NCI-H446 treated with DMSO at 0.1 percent for 48 hours (cell line): ENCODE data around the gene MCHR2.
A peak's percentile ranks its signal among the peaks of the same experiment; 100 is the strongest.
"Not testable (repeated sequence)": the region's sequence is repeated elsewhere in the genome, so short reads cannot be mapped to it uniquely, and the experiment has no call there.

Experiments used
- DNase-seq: peaks from one replicate; lab custom pipeline; 2025; lab: John Stamatoyannopoulos, UW

The MCHR2 gene, protein sequence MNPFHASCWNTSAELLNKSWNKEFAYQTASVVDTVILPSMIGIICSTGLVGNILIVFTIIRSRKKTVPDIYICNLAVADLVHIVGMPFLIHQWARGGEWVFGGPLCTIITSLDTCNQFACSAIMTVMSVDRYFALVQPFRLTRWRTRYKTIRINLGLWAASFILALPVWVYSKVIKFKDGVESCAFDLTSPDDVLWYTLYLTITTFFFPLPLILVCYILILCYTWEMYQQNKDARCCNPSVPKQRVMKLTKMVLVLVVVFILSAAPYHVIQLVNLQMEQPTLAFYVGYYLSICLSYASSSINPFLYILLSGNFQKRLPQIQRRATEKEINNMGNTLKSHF

DNA sequence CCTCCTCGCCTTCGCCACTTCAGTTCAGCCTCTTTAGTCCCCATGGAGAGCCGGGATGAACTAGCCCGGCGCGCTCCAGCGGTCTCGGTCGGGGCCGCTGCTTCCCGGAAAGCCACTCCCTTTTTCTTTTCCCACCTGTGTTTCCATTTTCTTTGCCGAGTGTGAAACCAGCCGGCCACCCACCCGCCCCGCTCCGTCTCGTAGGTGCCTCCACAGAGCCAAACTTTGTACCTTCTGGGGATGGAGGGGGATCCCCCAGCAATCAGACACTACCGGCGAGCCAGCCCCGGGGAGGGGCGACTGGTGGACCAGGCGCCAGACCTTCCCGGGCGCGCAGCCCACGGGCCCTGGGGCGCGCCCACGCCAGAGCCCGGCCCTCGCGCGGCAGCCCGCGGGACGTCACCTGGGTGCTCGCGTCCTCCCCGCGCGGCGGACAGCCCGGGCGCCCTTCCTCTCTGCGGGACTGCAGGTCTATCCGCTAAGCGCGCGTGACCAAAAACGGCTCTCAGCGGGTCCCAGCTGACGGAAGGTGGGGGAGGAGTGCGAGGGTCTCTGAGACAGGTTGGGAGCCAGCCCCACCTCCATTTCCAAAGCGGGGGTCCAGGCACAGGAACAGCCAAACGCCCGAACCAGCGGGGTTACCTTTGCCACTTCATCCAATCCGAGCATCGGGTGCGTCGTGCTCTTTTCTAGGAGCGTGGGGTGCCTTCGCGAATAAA lies at the start of gene MCHR2:
TSS of gene MCHR2 (minus strand) at position 691 of the 719 bp plus-strand sequence. CDS start 38,076 bp downstream, outside the sequence.
- no peak for DNase-seq

DNA sequence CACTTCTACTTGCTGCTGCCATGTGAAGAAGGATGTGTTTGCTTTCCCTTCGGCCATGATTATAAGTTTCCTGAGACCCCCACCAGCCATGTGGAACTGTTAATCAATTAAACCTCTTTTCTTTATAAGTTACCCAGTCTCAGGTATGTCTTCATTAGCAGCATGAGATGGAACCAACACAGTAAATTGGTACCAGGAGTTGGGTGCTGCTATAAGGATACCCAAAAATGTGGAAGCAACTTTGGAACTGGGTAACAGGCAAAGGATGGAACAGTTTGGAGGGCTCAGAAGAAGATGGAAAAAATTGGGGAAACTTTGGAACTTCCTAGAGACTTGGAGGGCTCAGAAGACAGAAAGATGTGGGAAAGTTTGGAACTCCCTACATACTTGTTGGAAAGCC lies 44.5 kb upstream of the MCHR2 start:
- DNase-seq, result not testable (repeated sequence)

DNA sequence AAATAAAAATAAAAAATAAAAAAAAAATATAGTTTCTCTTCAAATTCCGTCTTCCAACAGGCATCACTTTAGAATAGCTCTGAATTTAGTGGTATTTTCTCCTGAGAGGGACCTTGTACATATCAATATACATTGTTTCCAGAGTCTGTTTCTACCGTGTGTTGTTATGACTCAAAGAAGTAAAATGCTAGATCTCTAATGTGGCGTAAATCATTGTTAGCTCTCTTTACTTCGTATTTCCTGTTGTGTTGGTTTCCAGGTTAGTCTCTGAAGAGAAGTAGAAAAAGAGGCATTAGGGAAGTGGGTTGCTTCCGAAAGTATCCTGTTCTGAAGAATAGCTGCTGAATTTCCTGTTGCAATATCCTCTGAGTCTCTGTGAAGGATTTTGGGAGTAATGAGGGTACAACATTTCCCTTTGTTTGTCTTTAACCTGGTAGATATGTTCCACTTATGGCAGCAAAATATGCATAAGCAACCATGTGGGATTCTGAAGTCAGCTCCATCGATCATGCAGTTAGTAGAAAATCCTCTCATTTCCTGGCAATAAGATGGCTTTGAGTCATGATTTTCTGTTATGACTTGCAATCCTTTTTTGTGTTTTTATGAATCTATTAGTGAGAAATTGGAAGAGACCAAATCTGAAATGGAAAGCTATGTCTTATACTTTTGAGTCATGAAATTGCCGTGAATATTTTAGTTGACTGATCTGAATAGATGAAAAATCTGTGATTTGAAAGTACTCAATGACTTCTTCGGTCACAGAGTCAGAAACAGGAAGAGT lies 42.0 kb upstream of the MCHR2 start:
- no peak for DNase-seq

DNA sequence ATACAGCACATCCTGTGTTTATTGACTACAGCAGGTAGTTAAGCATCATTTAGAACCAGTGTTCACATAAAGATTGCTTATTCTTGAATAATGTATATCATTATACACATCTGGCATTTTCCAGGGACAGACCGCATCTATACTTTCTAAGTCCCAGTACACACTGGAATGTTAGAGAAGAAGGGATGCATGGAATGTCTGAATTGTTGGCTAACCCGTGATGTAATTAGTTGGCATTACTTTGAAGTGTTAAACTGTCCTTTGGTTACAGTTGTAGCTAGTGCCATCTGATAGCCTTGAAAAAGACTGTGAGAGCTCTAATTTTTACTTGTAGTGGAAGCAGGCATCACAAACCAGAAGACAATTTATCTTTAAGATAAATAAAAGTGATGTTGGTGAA lies 29.8 kb upstream of the MCHR2 start:
- no peak for DNase-seq

DNA sequence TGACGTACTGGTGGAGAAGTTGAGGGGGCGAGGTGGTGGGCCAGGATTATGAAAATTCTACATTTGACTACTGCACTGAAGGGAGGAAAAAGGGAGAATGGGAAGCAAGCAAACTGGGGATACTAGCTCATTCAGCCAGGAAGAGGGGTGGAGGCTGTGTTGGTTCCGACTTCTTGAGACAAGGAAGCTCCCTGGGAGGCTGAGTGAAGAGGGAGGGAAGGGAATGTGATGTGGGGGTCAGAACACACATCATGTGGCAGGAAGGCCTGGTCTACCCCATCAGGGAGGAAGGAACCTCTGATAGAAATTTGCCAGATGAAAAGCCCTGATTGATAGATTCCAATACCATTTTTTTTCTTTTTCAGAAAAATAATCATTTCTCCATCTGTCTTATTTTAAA lies 28.8 kb upstream of the MCHR2 start:
- no peak for DNase-seq

DNA sequence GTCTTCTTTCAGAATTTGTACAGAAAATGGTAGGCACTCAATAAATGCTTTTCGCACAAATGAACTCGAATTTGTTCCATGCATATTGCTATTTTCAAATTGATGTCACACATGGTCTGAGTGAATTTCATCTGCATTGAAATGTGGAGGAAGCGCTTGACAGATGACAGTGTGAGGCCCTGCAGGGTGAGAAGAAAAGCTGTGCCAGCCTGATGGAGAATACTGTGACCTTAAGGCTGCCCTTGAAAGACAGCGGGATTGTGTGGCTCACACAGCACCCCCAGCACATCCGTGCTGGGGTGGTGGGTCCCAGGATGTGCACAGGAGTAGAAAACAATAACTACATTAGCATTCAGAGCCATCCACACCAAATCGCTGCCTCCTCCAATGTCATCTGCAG lies 14.8 kb upstream of the MCHR2 start:
- no peak for DNase-seq

DNA sequence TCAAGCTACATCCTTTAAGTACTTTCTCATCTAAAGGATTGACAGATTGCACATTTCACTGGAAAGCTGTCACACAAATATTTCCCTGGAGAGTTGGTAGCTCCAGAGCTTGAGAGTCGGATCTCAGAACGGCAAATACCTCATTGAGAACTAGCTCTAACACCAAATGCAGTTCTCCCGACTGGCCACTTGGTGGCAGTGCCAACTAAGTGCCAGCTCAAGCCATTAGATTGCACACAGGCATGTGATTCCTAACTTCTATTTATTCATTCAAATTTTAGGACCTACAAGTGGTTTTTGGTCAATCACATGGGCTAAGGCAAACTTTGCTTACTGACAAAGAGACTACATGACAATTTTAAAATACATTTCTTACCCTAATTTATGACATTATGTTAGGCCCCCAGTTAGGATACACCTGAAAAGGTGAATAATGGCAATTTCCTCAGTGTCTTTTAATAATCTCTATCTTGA lies 7.9 kb upstream of the MCHR2 start:
- DNase-seq, result peak; percentile 28

DNA sequence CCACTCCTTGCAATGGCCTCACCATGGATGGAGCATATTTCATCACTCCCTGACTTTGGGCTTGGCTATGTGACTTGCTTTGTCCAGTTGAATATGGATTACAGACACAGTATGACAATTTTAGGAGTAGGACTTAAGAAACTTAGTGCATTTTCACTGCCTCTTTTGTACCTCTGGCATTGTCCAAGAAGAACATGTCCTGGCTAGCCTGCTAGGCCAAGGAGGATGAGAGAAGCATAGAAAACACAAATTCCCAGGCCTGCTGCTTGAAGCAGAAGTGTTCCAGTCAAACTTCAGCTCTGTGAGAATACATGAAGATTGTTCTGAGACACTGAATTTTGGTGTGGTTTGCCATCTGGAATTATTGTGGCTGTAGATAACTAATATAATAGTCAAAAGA lies 3.1 kb upstream of the MCHR2 start:
- no peak for DNase-seq

DNA sequence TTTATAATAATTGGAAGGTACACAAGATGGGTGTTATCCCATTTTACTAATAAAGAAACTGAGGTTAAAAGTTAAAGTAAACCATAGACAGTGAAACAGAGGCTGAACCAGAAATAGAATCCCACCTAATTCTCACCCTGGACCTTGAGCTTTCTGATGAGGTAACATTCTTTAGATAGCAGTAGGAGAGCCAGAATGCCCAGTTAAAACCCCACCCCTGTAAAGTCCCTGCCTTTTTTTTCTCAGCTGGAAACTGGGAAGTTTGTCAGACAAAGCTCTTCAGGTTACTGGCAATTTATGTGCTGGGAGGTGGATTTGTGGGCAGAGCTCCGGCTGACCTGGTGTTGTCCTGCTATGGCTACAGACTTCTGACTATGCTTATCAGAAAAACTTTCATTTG lies 1.9 kb upstream of the MCHR2 start:
- DNase-seq, result no peak

DNA sequence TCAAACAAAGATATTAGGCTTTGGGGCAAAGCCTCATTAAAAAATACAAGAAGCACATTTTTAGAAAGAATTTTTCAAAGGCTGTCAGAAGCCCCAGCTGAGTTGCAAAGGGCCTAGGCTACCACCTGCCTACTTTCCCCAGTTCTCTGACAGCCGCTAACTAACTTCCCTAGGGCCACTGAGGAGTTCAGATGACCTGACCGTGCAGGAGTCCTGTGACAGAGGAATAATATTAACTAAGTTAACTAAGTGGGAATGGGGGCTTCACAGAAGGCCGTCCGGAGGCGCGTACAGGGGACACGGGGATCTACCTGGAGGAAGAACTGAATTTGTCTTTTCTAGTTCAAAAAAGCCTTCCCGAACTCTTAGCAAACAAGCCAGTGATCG lies 884 bp downstream of the MCHR2 start:
- no peak for DNase-seq

DNA sequence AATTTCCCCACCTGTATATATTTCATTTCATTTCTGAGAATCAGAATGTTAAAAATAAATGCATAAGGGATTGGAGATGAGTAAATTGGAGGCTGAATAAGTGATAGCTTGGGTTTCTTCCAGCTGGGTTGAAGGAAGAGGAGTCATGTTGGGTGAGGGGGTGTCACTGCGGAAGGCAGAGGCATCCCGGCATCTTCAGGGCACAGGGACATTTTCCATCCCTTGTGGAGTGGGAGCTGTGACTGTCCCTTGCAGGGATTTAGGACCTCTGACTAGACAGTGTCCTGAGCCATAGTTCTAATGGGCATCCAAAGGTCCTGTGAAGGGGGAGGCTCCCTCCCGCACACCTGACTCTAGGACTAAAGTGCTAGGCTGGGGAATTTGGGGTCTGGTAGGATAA lies 2.1 kb downstream of the MCHR2 start:
- DNase-seq, result no peak

DNA sequence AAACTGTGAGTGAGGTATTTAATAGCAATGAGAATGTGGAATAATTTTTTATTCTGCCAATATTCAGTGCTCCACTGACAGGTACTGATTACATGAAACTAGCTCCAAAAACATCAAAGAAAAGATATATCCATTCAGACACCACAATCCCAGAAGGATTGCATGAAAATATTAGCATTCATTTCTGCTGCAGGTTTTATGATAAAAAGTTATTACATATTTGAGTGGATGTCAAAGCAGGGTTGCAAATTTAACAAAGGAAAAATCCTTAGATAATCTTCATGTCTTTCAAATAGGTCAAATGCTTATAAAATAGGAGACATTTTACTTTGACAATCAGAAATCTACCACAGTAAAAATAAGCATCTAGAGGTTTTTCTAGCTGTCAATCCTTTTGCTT lies 13.3 kb downstream of the MCHR2 start:
- no peak for DNase-seq

DNA sequence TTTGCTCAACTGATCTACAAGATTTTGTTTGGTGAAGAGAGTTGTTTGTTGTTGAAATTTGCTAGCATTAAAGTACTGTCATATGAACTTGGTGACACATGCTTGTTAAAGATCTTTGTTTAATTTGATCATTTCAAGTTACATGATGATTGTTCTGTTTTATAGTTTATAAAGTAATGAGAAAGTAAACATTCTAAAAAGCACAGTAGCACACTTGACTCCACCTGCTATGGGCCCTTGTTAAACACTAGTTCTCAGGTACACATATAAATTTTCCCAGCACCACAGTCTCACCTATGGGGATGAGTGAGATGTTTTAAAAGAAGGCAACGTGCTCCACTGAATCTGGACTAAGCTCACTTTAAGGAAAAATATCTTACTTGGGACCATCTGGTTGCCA lies 14.1 kb downstream of the MCHR2 start:
- no peak for DNase-seq

DNA sequence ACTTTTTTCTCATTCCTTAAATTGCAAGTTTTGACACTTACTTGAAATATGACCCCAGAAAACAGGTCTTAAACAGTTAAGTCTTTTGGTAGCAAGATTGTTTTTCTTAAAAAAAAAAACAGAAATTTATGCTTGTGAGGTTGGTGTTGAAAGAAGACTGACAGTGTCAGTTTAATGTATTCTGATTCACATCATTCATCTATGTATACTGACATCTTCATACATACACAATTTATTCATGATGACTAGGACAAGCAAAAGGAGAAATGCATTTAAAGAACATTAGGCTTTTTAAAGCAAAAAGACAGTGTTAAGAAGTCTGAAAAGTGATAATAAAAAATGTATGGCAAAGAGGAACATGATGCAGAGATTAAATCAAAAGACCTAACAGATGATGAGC lies 27.0 kb downstream of the MCHR2 start:
- no peak for DNase-seq

DNA sequence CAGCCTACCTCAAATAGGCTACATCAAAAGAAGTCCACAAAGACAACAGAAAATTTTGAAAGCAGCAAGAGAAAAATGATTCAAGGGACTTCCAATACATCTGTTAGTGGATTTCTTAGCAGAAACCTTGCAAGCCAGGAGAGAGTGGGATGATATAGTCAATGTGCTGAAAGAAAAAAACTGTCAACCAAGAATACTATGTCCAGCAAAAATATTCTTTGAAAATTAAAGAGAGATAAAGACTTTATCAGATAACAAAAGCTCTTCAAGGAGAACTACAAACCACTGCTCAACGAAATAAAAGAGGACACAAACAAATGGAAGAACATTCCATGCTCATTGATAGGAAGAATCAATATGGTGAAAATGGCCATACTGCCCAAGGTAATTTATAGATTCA lies 34.0 kb downstream of the MCHR2 start:
- no peak for DNase-seq

DNA sequence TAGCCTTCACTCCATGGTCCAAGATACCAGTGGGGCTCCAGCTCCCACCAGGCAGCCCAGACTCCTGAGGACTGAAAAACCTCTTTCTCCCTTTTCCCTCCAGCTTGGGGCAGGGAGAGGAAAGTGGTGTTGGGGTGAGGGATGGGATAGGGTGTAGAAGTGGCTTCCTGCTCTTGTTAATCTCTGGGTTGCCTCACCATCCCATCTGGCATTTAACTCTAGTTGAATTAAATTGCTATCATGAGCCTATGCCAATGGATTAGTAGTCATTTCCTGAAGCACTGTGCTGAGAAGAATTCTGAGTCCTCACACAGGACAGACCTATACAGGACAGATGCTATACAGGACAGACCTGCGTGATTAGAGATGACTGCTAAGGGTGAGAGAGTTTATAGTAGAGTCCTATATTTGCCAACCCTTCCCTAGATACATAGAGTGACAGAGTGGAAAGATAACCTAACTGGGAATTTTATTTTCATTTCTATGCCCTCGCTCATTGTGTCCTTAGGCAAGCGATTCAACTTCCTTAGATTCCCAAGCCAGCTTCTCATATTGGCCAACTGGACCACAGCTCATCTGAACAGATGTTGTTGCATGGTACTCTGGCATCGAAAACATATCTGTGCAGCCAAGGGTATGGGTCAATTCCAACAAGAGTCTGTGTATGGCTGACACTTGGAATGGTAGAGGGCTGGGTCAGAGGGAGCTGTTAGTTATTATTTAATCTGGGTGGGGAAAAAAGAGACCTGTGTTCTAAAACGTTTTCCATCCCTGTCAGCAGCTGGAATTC lies 42.8 kb downstream of the MCHR2 start:
- DNase-seq, result peak; percentile 61

DNA sequence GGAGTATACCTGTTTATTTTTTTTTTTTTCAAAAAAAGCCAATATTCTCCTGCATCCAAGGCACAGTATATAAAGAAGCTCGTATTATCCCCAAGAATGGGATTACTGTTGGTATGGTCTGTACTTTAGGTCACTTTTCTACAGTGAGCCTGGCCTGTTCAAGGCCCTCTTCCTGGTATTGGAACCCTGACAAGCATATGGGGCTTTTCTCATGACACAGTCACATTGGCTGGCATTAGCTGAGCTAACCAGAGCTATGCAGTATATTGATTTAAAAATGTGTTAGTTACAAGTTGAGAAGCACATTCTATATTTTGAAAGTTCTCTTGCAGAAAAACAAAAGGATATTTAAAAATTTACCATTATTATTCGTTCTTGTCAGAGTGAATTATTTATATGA lies 48.0 kb downstream of the MCHR2 start:
- DNase-seq, result no peak

DNA sequence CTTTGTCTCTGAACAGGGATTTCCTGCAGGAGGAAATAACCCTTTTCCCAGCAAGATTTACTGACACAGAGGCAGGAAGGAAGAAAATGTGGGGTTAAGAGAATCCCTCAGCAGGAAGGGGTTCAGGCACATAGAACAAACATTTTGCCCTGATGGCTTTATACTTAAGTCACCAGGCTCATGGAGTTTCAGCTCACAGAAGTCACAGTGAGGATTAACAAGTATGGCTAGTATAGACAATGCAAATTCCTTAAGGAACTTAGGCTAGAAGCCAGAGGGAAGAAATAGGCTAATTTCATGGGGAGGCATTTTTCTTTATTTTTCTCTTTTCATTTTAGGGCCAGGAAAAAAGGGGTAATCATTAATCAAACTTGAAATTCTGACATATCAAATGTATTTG lies 50.2 kb downstream of the MCHR2 start:
- DNase-seq, result no peak

DNA sequence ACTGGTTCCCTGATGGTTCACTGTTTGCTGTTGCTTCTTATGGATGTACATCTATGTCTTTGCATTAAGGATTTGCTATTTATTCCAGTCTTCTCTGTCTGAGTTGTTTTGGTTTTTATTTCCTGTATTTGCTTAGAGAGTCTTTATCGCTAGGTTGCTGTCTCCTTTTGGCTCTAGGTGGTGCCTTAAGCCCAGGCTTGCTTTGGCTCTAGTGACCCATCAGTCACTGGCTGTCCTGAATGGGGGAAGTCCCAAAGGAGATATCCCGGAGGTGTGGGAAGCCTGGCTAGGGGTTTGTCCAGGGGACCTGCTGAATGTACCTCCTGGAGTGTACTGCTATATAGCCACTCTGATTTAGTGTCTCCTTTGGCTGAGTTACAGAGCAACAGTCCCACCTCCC lies 53.4 kb downstream of the MCHR2 start:
- DNase-seq, result no peak

DNA sequence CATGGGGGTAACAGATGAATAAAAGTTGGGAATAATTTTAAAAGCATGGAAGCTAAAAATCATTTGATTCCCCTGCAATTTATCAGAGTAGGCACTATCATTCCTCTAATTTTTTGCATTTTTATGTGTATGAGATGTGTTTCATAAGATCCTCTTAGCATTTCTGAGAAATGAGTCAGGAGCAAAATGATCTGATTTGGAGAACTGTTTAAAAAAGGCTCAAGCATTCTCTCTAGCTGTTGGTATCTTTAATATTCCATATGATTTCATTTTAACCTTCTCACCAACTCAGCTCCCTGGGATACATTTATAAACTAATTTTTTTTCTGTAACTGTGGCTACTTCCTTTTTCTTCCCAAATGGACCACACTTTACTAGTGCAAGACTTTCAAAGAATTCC lies 60.9 kb downstream of the MCHR2 start:
- DNase-seq, result no peak

DNA sequence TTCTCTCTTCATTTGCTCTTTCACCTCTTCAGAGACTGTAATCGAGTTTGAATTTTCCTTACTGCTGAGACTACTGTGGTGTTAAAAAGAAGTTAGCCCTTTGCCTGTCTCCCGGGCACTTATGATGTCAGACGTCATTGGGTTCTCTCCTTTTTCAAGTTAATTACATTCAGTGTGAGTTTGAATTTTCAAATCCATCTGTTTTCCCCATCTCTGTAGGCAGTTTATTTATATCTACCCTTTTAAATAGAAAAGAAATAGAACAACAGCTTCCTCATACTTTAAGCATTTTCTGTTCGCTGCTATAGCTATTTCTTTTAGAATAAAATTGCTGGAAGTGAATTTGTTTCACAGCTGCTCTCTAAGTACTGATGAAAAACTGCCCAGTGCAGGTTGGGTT lies 81.4 kb downstream of the MCHR2 start:
- DNase-seq, result no peak
